Left ventricle myocardium inferior (tissue), 1 donor: Measurements from ENCODE around the gene FAM120A. TPM values are rescaled to one million over a fixed set of nuclear protein-coding genes. Genes with fewer than 3 reads are reported as not detected.
"Not testable (repeated sequence)": the region's sequence is repeated elsewhere in the genome, so short reads cannot be mapped to it uniquely, and the experiment has no call there.

ENCODE experiments used
- DNase-seq: peaks from one replicate; pipeline ENCODE4 v3.0.0-alpha.2; 2020
- H3K27ac ChIP-seq: fragments of 200-600 bp; replicated peaks from 2 replicates; pipeline ENCODE4 v1.8.0; 2021
- H3K27me3 ChIP-seq: fragments of 200-600 bp; 2 replicates; pipeline ENCODE4 v1.8.0; 2021; ENCODE audit warnings: low read depth
- H3K36me3 ChIP-seq: fragments of 200-600 bp; 2 replicates; pipeline ENCODE4 v1.8.0; 2021
- H3K4me1 ChIP-seq: fragments of 200-600 bp; 2 replicates; pipeline ENCODE4 v1.8.0; 2021
- H3K4me3 ChIP-seq: fragments of 200-600 bp; 2 replicates; pipeline ENCODE4 v1.8.0; 2021; ENCODE audit warnings: mild to moderate bottlenecking, moderate library complexity
- H3K9me3 ChIP-seq: fragments of 200-600 bp; replicated peaks from 2 replicates; pipeline ENCODE4 v1.8.0; 2021
- CTCF ChIP-seq: fragments of 200-600 bp; IDR thresholded peaks from 2 replicates; pipeline ENCODE4 v1.8.0; 2021; ENCODE audit warnings: antibody characterized with exemption, mild to moderate bottlenecking, borderline replicate concordance
- intact Hi-C: fragments of 100-400 bp; cut with micrococcal nuclease; formaldehyde crosslinking; loops from one replicate; pipeline ENCODE4 v1.11.0; 2022
- total RNA-seq: library from RNA; stranded (reverse); fragmentation: NEBNext Ultra II Directional; extraction: Animal tissue kit (Norgen Biotek cat#: 25700); gene quantifications from one replicate; pipeline ENCODE4 v1.2.1, GENCODE V29; 2021
- donor health status: DM: no; HTN: yes; CAD: no; lungs with severe emphysema.

The FAM120A gene
- total RNA-seq, 1 donor from 2014 or later: 104 TPM

DNA sequence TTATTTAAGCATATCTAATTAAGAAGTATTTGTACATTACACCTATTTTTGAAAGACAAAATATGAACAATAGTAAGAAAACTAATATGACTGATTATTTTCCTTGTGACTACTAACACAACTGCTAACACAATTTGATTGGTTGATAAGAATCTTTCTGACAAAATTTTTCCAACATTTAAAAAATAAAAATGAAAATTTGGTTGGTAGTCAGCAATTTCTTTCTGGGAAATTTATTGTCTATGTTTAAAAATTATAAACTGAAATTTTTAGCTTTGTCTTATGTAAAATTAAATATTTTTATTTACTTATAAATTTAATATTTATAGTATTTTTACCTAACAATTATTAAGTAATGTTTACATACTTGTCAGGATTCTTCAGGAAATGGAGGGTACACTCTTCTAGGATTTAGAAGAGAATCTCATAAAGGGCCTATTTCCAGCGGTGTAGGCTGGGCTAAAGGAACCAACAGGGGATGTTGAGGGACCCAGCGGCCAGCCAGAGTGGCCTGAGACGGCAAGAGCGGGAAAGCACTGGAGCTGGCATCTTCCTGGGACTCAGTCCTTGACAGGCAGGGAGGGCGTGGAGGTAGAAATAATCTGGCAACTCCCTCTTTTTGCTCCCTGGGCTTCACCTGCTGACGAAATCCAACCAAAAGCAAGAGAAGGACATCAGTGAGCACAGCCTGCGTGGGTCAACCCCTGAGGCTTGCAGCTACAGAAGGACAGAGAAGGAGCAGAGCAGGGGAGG, 14.7 kb upstream of the FAM120A start:
- H3K27ac ChIP-seq: no peak overlapping the region
- intact Hi-C loops: no loop called here

DNA sequence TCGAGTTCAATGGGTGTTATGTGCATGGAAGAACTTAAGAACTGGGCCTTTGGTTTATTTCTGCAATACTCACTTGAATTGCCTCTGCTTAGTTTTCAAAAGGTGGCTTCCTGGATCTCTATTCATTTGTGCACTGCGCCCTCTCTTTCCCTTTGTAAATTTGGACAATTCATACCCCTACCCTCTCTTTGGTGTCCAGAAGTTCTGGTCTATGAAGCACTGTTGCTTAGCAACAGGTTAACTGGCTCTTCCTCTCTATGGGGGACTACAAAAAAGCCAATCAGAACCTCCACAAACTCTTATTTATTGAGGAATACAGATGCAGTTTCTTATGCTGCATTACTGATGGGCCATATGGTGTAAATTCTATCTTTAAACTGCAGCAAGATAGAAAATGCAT, 13.5 kb upstream of the FAM120A start:
- H3K27me3 ChIP-seq: no peaks in the 10 kb centered on the region
- no peaks in the 10 kb centered on the region for H3K4me1 ChIP-seq
- intact Hi-C loops: no loop called here
- no peak for TF ChIP-seq CTCF
- no peaks in the 10 kb centered on the region for H3K36me3 ChIP-seq
- H3K4me3 ChIP-seq: no peak overlapping the region
- no peaks in the 10 kb centered on the region for H3K9me3 ChIP-seq
- H3K27ac ChIP-seq: no peak overlapping the region
- no peak for DNase-seq

More for the DNA sequence above, 14.7 kb upstream of the FAM120A start:
- no peaks in the 10 kb centered on the region for H3K4me1 ChIP-seq
- no peak for TF ChIP-seq CTCF
- H3K4me3 ChIP-seq: no peak overlapping the region
- no peaks in the 10 kb centered on the region for H3K9me3 ChIP-seq
- H3K27me3 ChIP-seq: no peaks in the 10 kb centered on the region
- DNase-seq: no peak
- H3K36me3 ChIP-seq: no peaks in the 10 kb centered on the region

- intact Hi-C loops, H3K36me3 ChIP-seq, H3K27me3 ChIP-seq, H3K9me3 ChIP-seq, H3K27ac ChIP-seq, H3K4me1 ChIP-seq, H3K4me3 ChIP-seq, DNase-seq: not testable (repeated sequence)
Measured at GRCh38 chr9:93439301-93439700, 12.2 kb upstream of the FAM120A start.

- H3K4me1 ChIP-seq: no peaks in the 10 kb centered on the region
- H3K27me3 ChIP-seq: no peaks in the 10 kb centered on the region
- intact Hi-C loops: no loop called here
- TF ChIP-seq CTCF: no peak
- H3K27ac ChIP-seq: no peak overlapping the region
- no peaks in the 10 kb centered on the region for H3K9me3 ChIP-seq
- H3K4me3 ChIP-seq: no peak overlapping the region
- H3K36me3 ChIP-seq: peaks cover 4% of the 10 kb centered on the region
- DNase-seq: no peak
Measured at GRCh38 chr9:93440896-93441580, 10.4 kb upstream of the FAM120A start.

DNA sequence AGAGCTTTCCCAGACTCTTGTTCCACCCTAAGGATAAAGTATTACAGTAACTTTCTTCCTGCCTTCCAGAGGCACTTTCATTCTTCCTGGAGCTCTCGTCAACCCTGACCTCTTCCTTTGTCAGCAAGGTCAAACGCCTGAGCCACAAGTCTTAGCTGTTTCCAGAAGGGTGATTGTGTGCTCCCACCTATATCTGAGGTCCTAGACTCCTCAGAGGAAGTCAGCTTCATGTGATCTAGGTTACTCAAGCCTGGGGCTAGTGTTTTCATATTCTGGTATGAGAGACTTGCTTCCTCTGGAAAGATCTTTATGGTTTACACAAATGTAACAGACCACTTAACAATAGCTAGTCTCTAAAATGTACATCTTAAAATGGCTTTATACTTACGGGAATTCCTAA, 5.4 kb upstream of the FAM120A start:
- Histone ChIP-seq H3K4me1 (peaks cover 21% of the 10 kb centered on the region), H3K27me3 (no peaks in the 10 kb centered on the region), H3K27ac (no peak overlapping the region), H3K9me3 (no peaks in the 10 kb centered on the region), H3K4me3 (no peak overlapping the region), H3K36me3 (peaks cover 43% of the 10 kb centered on the region)
- no peak for TF ChIP-seq CTCF
- no peak for DNase-seq
- intact Hi-C loops: no loop called here

GRCh38 chr9:93447655-93448054, 3.8 kb upstream of the FAM120A start:
- Histone ChIP-seq H3K27me3 (no peaks in the 10 kb centered on the region), H3K27ac (no peak overlapping the region), H3K36me3 (peaks cover 43% of the 10 kb centered on the region), H3K9me3 (no peaks in the 10 kb centered on the region), H3K4me1 (peaks cover 33% of the 10 kb centered on the region), H3K4me3 (no peak overlapping the region)
- no peak for TF ChIP-seq CTCF
- DNase-seq: no peak
- intact Hi-C loops: no loop called here
